Esophagus muscularis mucosa (tissue), 4 donors: Measurements from ENCODE around the gene PDLIM5. TPM values are rescaled to one million over a fixed set of nuclear protein-coding genes. Genes with fewer than 3 reads are reported as not detected.
"Not testable (repeated sequence)": the region's sequence is repeated elsewhere in the genome, so short reads cannot be mapped to it uniquely, and the experiment has no call there.

Source experiments
- DNase-seq: peaks from one replicate; pipeline ENCODE4 v3.0.0-alpha.2; 2017; ENCODE audit errors: extremely low spot score
- H3K27ac ChIP-seq, 4 donors: fragments of 200-600 bp; sonication (generic); replicated peaks in 1 of 4; 1 replicate in 3 of 4; 2 replicates in 1 of 4; pipeline ENCODE4 v1.5.1; 2016 to 2019; ENCODE audit warnings: mild to moderate bottlenecking in 1 of 4
- H3K27me3 ChIP-seq, 4 donors: fragments of 200-600 bp; sonication (generic); one replicate each; pipeline versions ENCODE4 v1.5.1 to v1.6.0; 2016 to 2019
- H3K36me3 ChIP-seq, 4 donors: fragments of 200-600 bp; sonication (generic); one replicate each; pipeline ENCODE4 v1.5.1; 2016 to 2019
- H3K4me1 ChIP-seq, 4 donors: fragments of 200-600 bp; sonication (generic); one replicate each; pipeline ENCODE4 v1.5.1; 2016 to 2019
- H3K4me3 ChIP-seq, 4 donors: fragments of 200-600 bp; sonication (generic); 1 replicate in 2 of 4; 2 replicates in 2 of 4; pipeline ENCODE4 v1.5.1; 2016 to 2019; ENCODE audit warnings: mild to moderate bottlenecking in 4 of 4, moderate library complexity in 1 of 4
- H3K9me3 ChIP-seq, 4 donors: fragments of 200-600 bp; sonication (generic); 1 replicate in 3 of 4; 2 replicates in 1 of 4; pipeline ENCODE4 v1.5.1; 2016 to 2019
- CTCF ChIP-seq, 3 experiments: fragments of 200-600 bp in 2 of 3; fragments of 450-650 bp in 1 of 3; sonication (generic) in 2 of 3; IDR thresholded peaks; one replicate each; pipeline ENCODE4 v1.5.1; 2017 to 2019; ENCODE audit warnings: antibody characterized with exemption in 3 of 3, mild to moderate bottlenecking in 2 of 3, moderate library complexity in 1 of 3
- EP300 ChIP-seq: sonication (generic); formaldehyde crosslinking; IDR thresholded peaks from one replicate; pipeline ENCODE4 v1.6.1; 2017; ENCODE audit warnings: antibody characterized with exemption
- POLR2A ChIP-seq: fragments of 450-650 bp; IDR thresholded peaks from one replicate; pipeline ENCODE4 v1.6.1; 2017; ENCODE audit warnings: antibody characterized with exemption, moderate library complexity, mild to moderate bottlenecking, low read depth
- POLR2AphosphoS5 ChIP-seq, 2 donors: sonication (generic); formaldehyde crosslinking; IDR thresholded peaks; one replicate each; pipeline ENCODE4 v1.6.1; 2017; ENCODE audit warnings: antibody characterized with exemption in 2 of 2
- WGBS: methylation state at CpG from one replicate; pipeline ENCODE4 v1.1.5; 2018; 5-methylcytosine and 5-hydroxymethylcytosine counted together
- intact Hi-C: fragments of 100-400 bp; cut with DNase I; formaldehyde crosslinking; loops from one replicate; pipeline ENCODE4 v1.15.1; 2023
- total RNA-seq, 4 donors: library from RNA; depleted of rRNA; stranded (reverse); fragments of >200 nt; gene quantifications; one replicate each; pipeline versions ENCODE4 v1.1.0 to v1.2.1, GENCODE V29; 2016

PDLIM5 gene
- total RNA-seq, 4 donors from 2014 or later, result 138 to 160 (median 146) TPM

GRCh38 chr4:94469221-94469784 is 17.6 kb downstream of the PDLIM5 start:
- H3K27me3 ChIP-seq, result no peaks in the 10 kb centered on the region
- no peak overlapping the region for H3K27ac ChIP-seq
- DNase-seq, result no peak
- intact Hi-C loops, result no loop called here
- H3K9me3 ChIP-seq, result no peaks in the 10 kb centered on the region
- H3K4me1 ChIP-seq, result peaks cover 29 to 76% (median 63%) of the 10 kb centered on the region in 4 donors
- H3K36me3 ChIP-seq, result no peaks in the 10 kb centered on the region
- no peak overlapping the region for H3K4me3 ChIP-seq
- TF ChIP-seq POLR2AphosphoS5 (IDR thresholded peaks at IDR 0.05), result no peak
- no peak for TF ChIP-seq POLR2A
- no peak for TF ChIP-seq EP300
- no peak for TF ChIP-seq CTCF (IDR thresholded peaks at IDR 0.05)
- 59% methylated on average over 1 of the region's 1 CpG for WGBS

DNA sequence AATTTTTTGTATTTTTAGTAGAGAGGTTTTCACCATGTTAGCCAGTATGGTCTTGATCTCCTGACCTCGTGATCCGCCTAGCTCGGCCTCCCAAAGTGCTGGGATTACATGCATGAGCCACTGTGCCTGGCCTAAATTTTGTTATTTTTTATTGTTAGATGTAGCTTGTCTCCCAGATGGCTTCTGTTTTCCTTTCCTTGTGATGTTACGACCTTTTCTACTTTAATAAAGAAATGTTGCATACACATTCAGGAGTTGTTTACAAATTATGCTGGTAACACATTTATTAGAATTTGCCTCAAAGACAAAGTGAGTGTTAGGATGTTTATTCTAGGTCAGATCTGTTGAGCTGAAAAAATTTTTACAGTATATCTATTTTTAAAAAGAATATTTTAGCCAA is 18.4 kb downstream of the PDLIM5 start:
- no peaks in the 10 kb centered on the region for H3K36me3 ChIP-seq
- DNase-seq, result no peak
- H3K27ac ChIP-seq, result no peak overlapping the region
- TF ChIP-seq EP300 (no peak), CTCF (IDR thresholded peaks at IDR 0.05) (no peak), POLR2A (no peak), POLR2AphosphoS5 (IDR thresholded peaks at IDR 0.05) (no peak)
- H3K9me3 ChIP-seq, result no peaks in the 10 kb centered on the region
- no peak overlapping the region for H3K4me3 ChIP-seq
- intact Hi-C loops, result no loop called here
- 93% methylated on average over 4 of the region's 4 CpGs for WGBS
- peaks cover 27 to 68% (median 58%) of the 10 kb centered on the region in 4 donors for H3K4me1 ChIP-seq
- no peaks in the 10 kb centered on the region for H3K27me3 ChIP-seq

- peaks cover 21 to 67% (median 54%) of the 10 kb centered on the region in 4 donors for H3K4me1 ChIP-seq
- H3K9me3 ChIP-seq, H3K4me3 ChIP-seq, DNase-seq, intact Hi-C loops, H3K27ac ChIP-seq, H3K27me3 ChIP-seq, H3K36me3 ChIP-seq: not testable (repeated sequence)
- 100% methylated on average over 4 of the region's 4 CpGs for WGBS
Measured at GRCh38 chr4:94470782-94471181, 19.0 kb downstream of the PDLIM5 start.

DNA sequence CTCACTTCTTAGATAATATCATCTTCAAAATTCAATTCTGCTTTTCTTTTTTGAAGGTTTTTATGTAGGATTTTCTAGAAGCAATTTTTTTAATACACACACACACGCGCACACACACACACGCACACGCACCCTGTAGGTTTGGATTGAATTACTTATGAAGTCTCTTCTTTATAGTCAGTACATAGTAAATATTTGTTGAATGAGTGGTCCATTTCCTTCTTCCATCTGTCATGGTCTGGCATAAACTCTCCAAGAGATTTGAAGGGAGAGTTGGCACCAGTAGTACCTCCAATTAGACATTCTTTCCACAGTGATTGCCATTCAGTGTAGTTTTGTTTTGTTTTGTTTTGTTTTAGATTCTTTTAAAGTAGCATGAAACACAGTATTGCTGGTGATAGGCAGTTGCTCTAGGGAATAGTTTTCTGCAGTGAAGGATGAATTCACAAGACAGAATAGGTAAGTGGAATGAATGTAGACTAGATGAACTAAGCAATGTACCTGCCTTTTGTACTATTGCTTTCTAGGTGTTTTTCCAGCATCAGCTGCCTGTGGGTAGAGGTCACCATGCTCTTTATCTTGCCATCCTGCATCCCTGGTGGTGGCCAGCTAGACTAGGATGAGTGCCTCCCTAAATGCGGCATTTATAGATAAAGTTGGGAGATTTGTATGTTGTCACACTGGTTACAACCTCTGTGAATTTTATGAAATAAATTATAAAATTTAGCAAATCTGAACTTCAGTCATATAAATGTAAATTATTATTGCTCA is 20.5 kb downstream of the PDLIM5 start:
- no peaks in the 10 kb centered on the region for H3K36me3 ChIP-seq
- H3K27me3 ChIP-seq, result no peaks in the 10 kb centered on the region
- H3K4me3 ChIP-seq, result no peak overlapping the region
- DNase-seq, result no peak
- WGBS, result 93% methylated on average over 5 of the region's 5 CpGs
- intact Hi-C loops, result no loop called here
- H3K4me1 ChIP-seq, result peaks cover 29 to 60% (median 51%) of the 10 kb centered on the region in 4 donors
- no peak for TF ChIP-seq CTCF (IDR thresholded peaks at IDR 0.05)
- no peak for TF ChIP-seq POLR2A
- no peak for TF ChIP-seq POLR2AphosphoS5 (IDR thresholded peaks at IDR 0.05)
- TF ChIP-seq EP300, result no peak
- H3K9me3 ChIP-seq, result no peaks in the 10 kb centered on the region
- H3K27ac ChIP-seq, result no peak overlapping the region

- intact Hi-C loops, result no loop called here
- WGBS, result 98% methylated on average over 2 of the region's 2 CpGs
Measured at GRCh38 chr4:94475050-94475449, 23.3 kb downstream of the PDLIM5 start.

More at GRCh38 chr4:94475050-94475449, 23.3 kb downstream of the PDLIM5 start:
- Histone ChIP-seq H3K4me3 (no peak overlapping the region), H3K27me3 (no peaks in the 10 kb centered on the region), H3K9me3 (no peaks in the 10 kb centered on the region), H3K4me1 (peaks cover 30 to 55% (median 42%) of the 10 kb centered on the region in 4 donors), H3K27ac (no peak overlapping the region), H3K36me3 (no peaks in the 10 kb centered on the region)
- no peak for DNase-seq
- TF ChIP-seq CTCF (IDR thresholded peaks at IDR 0.05) (no peak), EP300 (no peak), POLR2AphosphoS5 (IDR thresholded peaks at IDR 0.05) (no peak), POLR2A (no peak)
